GM18499 (cell line): ENCODE results near the gene EEPD1.
A peak's percentile ranks its signal among the peaks of the same experiment; 100 is the strongest.
"Not testable (repeated sequence)": the region's sequence is repeated elsewhere in the genome, so short reads cannot be mapped to it uniquely, and the experiment has no call there.

Experiments used
- ATAC-seq: cut with Tn5 transposase; IDR thresholded peaks from one replicate; pipeline ENCODE4 v1.9.1; 2021; ENCODE audit warnings: moderate number of reproducible peaks; ENCODE audit not compliant: insufficient read depth, unreplicated experiment

The EEPD1 gene

GRCh38 chr7:36245684-36246299 lies 92.7 kb downstream of the EEPD1 start:
- ATAC-seq: no peak

GRCh38 chr7:36249091-36249490 lies 96.0 kb downstream of the EEPD1 start:
- ATAC-seq: no peak

DNA sequence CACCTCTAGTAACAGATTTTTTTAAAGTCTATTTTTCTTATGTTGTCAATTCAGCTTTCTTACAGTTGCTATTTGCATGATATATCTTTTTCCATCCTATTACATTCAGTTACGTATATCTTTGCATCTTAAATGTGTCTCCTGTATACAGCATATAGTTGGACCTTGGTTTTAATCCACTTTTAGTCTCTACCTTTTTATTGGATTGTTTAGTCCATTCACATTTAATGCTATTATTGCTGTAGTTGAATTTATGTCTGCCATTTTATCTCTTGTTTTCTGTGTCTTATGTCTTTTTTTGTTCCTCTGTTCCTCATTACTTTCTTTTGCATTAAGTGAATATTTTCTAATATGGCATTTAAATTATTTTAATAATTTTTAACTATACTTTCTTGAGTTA lies 100.6 kb downstream of the EEPD1 start:
- ATAC-seq: no peak

- not testable (repeated sequence) for ATAC-seq
These were observed 105.6 kb downstream of the EEPD1 start for GRCh38 chr7:36258510-36259259.

- ATAC-seq: peak; percentile 49
These were observed 107.4 kb downstream of the EEPD1 start for GRCh38 chr7:36260481-36260880.

DNA sequence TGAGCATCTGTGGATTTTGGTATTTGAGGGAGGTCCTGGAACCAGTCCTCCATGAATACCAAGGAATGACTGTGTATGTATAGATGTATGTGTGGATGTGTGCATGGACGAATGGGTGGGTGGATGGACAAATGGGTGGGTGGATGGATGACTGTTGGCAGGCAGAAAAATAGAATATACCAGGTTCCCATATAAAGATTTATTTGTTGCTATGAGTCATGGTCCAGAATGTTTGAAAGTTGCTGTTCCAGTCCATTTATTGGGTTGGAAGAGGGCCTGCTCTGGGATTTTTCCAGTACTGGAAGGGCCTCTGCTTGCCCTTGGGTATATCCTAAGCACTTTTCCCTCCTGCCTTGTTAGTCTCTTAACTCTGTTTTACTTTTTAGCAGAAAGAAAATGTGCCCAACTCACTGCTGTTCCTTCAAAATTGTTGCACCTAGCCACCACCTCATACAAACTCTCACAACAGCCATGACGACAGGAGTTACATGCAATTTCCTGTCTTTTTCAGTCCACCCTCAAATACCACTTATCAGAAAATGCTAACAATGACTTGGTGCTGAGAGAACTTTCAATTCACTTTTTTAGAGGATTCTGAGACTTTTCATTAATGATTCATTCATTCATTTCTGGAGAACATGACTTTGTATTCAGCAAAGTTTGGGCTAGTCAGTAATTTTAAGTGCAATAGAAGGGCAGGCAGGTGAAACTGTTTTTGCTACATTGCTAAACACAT lies 108.1 kb downstream of the EEPD1 start:
- no peak for ATAC-seq

- no peak for ATAC-seq
These were observed 109.4 kb downstream of the EEPD1 start for GRCh38 chr7:36262309-36263094.

GRCh38 chr7:36263095-36263484 lies 110.0 kb downstream of the EEPD1 start:
- ATAC-seq: no peak

DNA sequence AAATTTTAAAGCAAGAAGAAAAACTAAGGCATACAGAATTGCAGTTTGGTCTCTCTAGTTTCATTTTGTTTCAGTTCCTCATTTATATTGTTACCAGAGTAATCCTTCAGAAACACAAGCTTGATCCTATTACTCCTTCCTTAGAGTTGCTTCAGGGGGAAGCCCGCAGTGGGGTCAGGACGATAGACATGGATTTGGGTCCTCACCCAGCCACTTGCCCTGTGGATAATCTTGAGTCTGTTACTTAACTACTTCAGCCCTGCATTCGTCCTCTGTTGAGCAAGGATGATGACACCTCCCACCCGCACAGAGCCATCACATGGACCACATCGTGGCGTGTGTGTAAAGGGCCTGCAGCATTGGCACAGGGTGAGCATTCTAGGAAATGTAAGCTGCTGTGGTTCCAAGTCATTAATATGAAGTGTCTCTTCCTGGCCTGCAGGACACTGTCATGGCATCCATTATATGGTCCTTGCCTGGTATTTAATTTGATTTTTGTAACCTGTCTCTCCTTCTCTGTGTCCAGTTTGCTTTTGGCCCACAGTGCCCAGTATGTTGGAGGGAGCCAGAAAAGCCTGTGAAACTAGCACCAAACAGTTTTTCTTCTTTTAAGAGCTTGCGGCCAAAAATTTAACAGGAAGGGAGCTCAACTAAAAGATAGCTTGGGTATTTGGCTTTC lies 111.2 kb downstream of the EEPD1 start:
- peak; percentile 43 for ATAC-seq

GRCh38 chr7:36264913-36265516 lies 112.0 kb downstream of the EEPD1 start:
- no peak for ATAC-seq

DNA sequence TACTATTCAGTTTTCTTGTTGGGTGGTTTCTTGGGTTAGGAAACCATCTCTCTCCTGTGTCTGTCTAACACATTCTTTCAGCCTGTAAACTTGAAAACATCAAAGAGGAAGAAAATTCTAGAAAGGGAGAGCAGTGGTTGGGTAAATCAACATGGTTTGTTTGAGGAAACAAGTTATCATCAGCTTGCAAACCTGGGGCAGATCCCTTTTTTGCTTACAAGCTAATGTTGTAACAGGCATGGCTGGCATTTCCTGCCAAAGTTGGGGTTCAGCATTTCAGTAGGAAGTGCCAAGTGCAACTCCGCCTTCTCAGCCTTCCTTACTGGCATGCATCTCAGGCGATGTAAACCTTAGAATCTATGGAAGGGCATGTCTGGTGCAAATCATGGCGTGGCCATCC lies 112.6 kb downstream of the EEPD1 start:
- no peak for ATAC-seq

DNA sequence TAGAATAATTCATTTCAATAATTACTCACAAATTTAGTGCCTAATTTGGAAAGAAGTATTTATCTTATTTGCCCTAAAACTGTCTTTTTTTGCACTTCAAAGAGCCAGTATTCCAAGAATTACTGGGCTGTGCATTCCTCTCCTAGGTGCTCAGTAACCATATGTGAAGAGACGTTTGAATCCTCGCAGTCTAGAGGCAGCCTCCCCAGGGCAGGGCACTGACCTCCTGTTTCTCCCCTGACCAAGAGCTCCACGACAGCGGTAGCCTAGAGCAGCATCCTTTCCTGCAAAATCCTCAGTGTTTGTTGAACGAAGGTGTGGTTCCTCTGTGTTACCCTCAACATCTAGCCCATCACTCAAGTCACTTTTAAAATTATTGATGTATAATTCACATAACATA lies 113.1 kb downstream of the EEPD1 start:
- ATAC-seq: no peak

- ATAC-seq: no peak
These were observed 113.6 kb downstream of the EEPD1 start for GRCh38 chr7:36266683-36267082.

DNA sequence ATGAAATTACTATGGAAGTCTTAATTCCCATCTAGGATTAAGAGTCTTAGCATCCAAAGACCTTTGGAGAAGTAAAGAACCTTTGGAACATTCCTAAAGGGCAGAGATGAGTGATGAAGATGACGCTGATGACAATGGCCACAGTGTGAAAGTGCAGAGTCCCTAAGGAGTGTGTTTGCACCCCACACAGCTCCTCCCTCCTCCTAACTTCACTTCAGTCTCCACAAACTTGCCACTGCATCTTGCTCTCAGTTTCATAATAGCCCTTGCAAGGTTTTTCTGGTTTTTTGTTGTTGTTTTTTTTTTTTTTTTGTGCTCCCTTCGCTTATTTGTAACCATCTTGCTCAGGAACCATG lies 119.1 kb downstream of the EEPD1 start:
- no peak for ATAC-seq

- ATAC-seq: no peak
These were observed 119.7 kb downstream of the EEPD1 start for GRCh38 chr7:36272567-36273269.

DNA sequence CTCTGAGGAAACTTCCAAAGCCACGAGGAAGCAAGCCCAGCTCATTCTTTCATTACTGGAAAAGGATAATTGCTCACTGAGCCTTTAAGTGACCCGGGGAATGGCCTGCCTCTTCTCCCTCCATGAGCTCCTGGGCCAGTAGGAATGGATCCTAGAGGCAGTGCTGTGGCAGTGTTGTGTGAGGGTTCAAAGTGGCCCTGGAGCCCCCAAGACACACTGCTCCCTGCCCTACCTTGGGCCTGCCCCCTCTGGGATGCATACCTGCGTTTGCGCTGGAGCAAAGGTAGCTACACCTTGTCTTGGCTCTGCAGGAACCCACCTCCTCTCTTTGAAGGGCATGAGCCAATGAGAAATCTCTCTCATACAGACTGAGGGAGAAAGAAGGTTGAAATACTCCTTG lies 120.8 kb downstream of the EEPD1 start:
- ATAC-seq: no peak

DNA sequence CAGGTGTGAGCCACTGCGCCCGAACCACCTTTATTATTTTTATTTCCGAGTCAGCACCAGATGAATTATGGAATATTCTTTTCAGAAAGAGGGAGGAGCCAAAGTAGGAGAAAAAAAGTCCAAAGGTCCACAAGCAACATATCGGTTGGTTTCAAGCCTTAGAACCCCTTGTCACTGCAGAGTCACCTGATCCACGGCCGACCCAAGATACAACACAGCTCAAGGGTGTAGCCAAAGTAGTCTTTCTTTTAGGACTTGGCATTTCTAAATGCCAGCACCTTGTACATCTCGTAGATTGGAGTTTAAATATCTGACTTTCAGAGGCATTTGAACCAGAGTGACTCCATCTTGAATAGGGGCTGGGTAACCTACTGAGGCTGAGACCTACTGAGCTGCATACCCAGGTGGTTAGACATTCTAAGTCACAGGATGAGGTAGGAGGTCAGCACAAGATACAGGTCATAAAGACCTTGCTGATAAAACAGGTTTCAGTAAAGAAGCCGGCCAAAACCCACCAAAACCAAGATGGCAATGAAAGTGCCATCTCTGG lies 122.8 kb downstream of the EEPD1 start:
- ATAC-seq: no peak

DNA sequence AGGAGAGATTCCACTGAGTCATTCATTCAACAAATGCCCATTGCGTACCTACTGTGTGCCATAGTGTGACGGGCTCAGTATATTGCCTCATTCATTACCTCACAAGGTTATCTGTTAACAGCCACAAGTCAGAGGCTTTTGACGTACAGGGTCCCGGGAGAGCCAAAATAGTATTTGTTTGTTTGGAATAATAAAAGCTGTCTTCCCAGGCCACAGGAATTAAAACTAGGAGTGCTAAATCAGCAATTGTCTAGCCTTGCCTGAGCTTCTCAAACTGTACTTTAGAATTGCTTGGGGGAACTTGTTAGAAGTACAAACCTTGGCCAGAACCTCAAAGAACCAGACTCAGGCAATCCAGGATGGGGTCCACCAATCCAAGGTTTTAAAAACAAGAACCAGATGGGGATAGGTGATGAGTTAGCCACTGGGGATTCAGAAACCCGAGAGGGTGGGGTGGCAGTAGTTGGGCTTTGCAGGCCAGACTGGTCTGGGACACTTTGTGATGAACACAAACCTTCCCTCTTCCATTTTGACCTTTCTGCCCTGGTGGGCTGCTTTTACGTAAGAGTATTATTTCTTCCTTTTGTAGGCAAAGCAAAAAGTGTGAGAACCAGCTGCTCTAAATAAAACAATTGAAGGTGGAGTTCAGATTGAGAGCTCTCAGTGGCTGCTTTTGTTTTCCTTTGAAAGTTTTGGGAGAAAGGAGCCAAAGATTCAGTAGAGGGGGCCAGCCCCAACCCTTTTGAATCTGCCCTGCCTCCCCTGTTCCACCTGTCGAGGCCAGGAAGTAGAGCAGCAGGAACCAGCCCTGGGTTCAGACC lies 123.6 kb downstream of the EEPD1 start:
- ATAC-seq: no peak
